Calu3 (cell line): ENCODE data around the gene HYI. TPM values are rescaled to one million over a fixed set of nuclear protein-coding genes. Genes with fewer than 3 reads are reported as not detected.

Source experiments
- BruUV-seq: library from RNA; stranded (reverse); fragments of 400-500 nt; replicated peaks from 2 replicates; lab custom pipeline; 2021; lab: Mats Ljungman, UMichigan
- CTCF ChIA-PET: fragments of 300-600 bp; sonication (Branson Sonifier 250); formaldehyde crosslinking; loops from one replicate; lab custom pipeline; 2022; ENCODE audit warnings: antibody characterized with exemption; lab: Charles Lee
- DNase-seq: peaks from one replicate; pipeline ENCODE4 v3.0.0; 2022
- H3K27ac Mint-ChIP-seq: one replicate; pipeline ENCODE4 v1.8.0; 2022; ENCODE audit warnings: mixed read lengths; ENCODE audit not compliant: unreplicated experiment
- H3K27me3 Mint-ChIP-seq: one replicate; pipeline ENCODE4 v1.8.0; 2022; ENCODE audit warnings: mixed read lengths; ENCODE audit not compliant: unreplicated experiment
- H3K36me3 Mint-ChIP-seq: one replicate; pipeline ENCODE4 v1.8.0; 2022; ENCODE audit warnings: mild to moderate bottlenecking, moderate library complexity, mixed read lengths; ENCODE audit not compliant: insufficient read depth, unreplicated experiment
- H3K4me1 Mint-ChIP-seq: one replicate; pipeline ENCODE4 v1.8.0; 2022; ENCODE audit warnings: mild to moderate bottlenecking, low read depth, mixed read lengths; ENCODE audit not compliant: unreplicated experiment
- H3K4me3 Mint-ChIP-seq: one replicate; pipeline ENCODE4 v1.8.0; 2022; ENCODE audit warnings: mild to moderate bottlenecking, low read depth, moderate library complexity, mixed read lengths; ENCODE audit not compliant: unreplicated experiment
- H3K9me3 Mint-ChIP-seq: one replicate; pipeline ENCODE4 v1.8.0; 2022; ENCODE audit warnings: low read depth, mixed read lengths; ENCODE audit not compliant: unreplicated experiment
- intact Hi-C: fragments of 100-400 bp; cut with micrococcal nuclease; formaldehyde crosslinking; loops from one replicate; pipeline ENCODE4 v1.10.0; 2022; ENCODE audit not compliant: unreplicated experiment
- microRNA-seq: library from miRNA; unstranded; fragments of <30 nt; microRNA quantifications from one replicate; pipeline ENCODE4 v1.2.0, GENCODE V29; 2022
- total RNA-seq: library from RNA; stranded (reverse); gene quantifications from 2 replicates; pipeline ENCODE4 v1.2.3, GENCODE V29; 2022
- TF ChIP-seq, protein P1 (sequence below): fragments of 200-600 bp; IDR thresholded peaks from one replicate; pipeline ENCODE4 v1.8.0; 2022; ENCODE audit warnings: antibody characterized with exemption; ENCODE audit not compliant: unreplicated experiment

The HYI gene
- total RNA-seq, 1 experiment from 2014 or later = 67.4 TPM

DNA sequence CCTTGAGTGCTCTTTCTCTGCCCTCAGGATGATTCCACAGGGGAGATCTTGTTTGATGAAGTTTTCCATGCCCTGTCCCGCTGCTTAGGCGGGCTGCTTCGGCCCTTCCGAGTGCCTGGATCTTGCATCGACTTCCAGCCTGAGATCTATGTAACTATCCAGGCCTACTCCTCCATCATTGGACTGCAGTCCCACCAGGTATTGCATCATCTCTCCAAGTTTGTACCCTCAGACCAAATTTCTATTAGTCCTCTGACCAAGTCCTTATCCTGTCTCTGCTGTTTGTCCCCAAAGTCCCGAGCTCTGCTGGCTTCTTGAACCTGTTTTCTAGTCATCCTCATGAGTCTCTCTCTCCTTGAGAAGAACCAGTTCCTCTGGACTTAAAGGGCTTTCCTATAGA, 49.4 kb downstream of the HYI start:
- no TSS peak for BruUV-seq
- Mint-ChIP-seq H3K27me3 (no peaks in the 10 kb centered on the region), H3K4me1 (no peaks in the 10 kb centered on the region), H3K9me3 (no peaks in the 10 kb centered on the region), H3K36me3 (peaks cover 38% of the 10 kb centered on the region), H3K4me3 (no peak overlapping the region), H3K27ac (no peak overlapping the region)
- intact Hi-C loops = no loop called here
- DNase-seq = no peak
- TF ChIP-seq, protein P1, sequence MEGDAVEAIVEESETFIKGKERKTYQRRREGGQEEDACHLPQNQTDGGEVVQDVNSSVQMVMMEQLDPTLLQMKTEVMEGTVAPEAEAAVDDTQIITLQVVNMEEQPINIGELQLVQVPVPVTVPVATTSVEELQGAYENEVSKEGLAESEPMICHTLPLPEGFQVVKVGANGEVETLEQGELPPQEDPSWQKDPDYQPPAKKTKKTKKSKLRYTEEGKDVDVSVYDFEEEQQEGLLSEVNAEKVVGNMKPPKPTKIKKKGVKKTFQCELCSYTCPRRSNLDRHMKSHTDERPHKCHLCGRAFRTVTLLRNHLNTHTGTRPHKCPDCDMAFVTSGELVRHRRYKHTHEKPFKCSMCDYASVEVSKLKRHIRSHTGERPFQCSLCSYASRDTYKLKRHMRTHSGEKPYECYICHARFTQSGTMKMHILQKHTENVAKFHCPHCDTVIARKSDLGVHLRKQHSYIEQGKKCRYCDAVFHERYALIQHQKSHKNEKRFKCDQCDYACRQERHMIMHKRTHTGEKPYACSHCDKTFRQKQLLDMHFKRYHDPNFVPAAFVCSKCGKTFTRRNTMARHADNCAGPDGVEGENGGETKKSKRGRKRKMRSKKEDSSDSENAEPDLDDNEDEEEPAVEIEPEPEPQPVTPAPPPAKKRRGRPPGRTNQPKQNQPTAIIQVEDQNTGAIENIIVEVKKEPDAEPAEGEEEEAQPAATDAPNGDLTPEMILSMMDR = no peak
- CTCF ChIA-PET = no interaction called here

DNA sequence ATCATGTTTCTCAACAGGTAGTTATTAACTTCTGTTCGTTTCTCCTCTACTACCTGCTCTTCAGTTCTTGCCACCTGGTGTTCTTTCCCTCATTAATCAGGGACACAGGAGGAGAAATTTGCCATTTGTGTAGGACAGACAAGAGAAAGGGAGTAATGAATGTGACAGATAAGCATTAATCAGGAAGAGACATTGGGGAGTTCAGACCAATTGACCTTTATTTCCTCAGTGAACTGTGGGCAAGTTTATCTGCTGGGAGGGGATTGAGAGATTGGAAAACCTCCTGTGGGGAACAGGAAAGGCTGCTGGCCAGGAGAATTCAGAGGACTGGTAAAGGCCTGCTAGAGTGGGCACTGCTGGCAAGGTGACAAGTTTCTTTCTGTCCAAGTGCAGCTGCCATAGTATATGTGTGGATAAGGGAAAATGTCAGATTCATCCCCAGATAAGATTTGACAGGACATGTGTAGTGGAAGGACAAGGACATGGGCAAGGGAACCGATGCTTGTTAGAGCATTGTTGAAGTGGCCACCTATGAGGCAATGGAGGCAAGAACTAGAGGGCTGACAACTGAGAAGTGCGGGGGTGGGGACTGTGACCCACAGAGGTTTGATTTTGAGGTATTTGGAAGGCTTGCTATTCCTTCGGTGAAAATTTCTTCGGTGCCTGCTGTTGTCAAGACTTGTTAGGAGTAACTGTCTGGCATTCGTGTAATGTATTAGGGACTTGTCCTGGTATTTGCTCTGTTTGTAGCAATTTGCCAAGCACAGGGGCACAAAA, 51.5 kb downstream of the HYI start:
- CTCF ChIA-PET = no interaction called here
- intact Hi-C loops = no loop called here
- no TSS peak for BruUV-seq
- Mint-ChIP-seq H3K27me3 (no peaks in the 10 kb centered on the region), H3K9me3 (no peaks in the 10 kb centered on the region), H3K4me3 (no peak overlapping the region), H3K27ac (no peak overlapping the region), H3K36me3 (peaks cover 23% of the 10 kb centered on the region), H3K4me1 (no peaks in the 10 kb centered on the region)
- TF ChIP-seq, protein P1 = no peak
- no peak for DNase-seq

Small RNA genes lying within 50 kb of the gene (microRNA-seq; reads per million reads assigned to microRNA genes)
- 1.4 reads per million for gene MIR6735

Other genes with a start within 250 kb of the HYI start
- 20.7 and 24.4 TPM in 2 replicates for gene TMEM125, start 183.9 kb downstream of the HYI start, total RNA-seq
- 16.8 and 19.9 TPM in 2 replicates for gene C1orf210, start 168.3 kb downstream of the HYI start, total RNA-seq
- gene TIE1, start 152.9 kb downstream of the HYI start, total RNA-seq = not detected in 2 replicates
- gene MPL, start 116.1 kb downstream of the HYI start, total RNA-seq = 0.52 and 0.73 TPM in 2 replicates
- 128 and 134 TPM in 2 replicates for gene CDC20, start 95.0 kb downstream of the HYI start, total RNA-seq
- 107 and 117 TPM in 2 replicates for gene ELOVL1, start 85.9 kb downstream of the HYI start, total RNA-seq
- 31.1 and 32.8 TPM in 2 replicates for gene MED8, start 64.1 kb downstream of the HYI start, total RNA-seq
- 77.3 and 78.7 TPM in 2 replicates for gene SZT2, start 64.0 kb downstream of the HYI start, total RNA-seq
- gene PTPRF, start 77.0 kb upstream of the HYI start, total RNA-seq = 240 and 318 TPM in 2 replicates
- 46.4 and 47.9 TPM in 2 replicates for gene KDM4A, start 196.2 kb upstream of the HYI start, total RNA-seq